Umbilical cord (tissue), 2 donors: ENCODE results near the gene PRIMPOL. TPM values are rescaled to one million over a fixed set of nuclear protein-coding genes. Genes with fewer than 3 reads are reported as not detected.
"Not testable (repeated sequence)": the region's sequence is repeated elsewhere in the genome, so short reads cannot be mapped to it uniquely, and the experiment has no call there.

ENCODE experiments used
- DNase-seq: peaks from one replicate; pipeline ENCODE4 v3.0.0-alpha.2; 2015; ENCODE audit warnings: low spot score
- total RNA-seq: library from RNA; depleted of rRNA; stranded (reverse); fragments of >200 nt; gene quantifications from one replicate; pipeline ENCODE4 v1.2.3, GENCODE V29; 2014; ENCODE audit warnings: low replicate concordance; ENCODE audit not compliant: insufficient read depth

Gene PRIMPOL, protein sequence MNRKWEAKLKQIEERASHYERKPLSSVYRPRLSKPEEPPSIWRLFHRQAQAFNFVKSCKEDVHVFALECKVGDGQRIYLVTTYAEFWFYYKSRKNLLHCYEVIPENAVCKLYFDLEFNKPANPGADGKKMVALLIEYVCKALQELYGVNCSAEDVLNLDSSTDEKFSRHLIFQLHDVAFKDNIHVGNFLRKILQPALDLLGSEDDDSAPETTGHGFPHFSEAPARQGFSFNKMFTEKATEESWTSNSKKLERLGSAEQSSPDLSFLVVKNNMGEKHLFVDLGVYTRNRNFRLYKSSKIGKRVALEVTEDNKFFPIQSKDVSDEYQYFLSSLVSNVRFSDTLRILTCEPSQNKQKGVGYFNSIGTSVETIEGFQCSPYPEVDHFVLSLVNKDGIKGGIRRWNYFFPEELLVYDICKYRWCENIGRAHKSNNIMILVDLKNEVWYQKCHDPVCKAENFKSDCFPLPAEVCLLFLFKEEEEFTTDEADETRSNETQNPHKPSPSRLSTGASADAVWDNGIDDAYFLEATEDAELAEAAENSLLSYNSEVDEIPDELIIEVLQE
- 34.4 TPM for total RNA-seq

GRCh38 chr4:184649026-184649970 lies at the start of gene PRIMPOL, which contains the start of gene CASP3:
TSS of gene PRIMPOL (plus strand) at chr4:184649738. CDS start at chr4:184657141, 7,403 bp downstream.
TSS of gene CASP3 (minus strand) at chr4:184649447. CDS start at chr4:184638453, 10,994 bp downstream.
- DNase-seq = peak; percentile 98

- DNase-seq = not testable (repeated sequence)
These were observed 48.6 kb upstream of the PRIMPOL start for GRCh38 chr4:184600982-184601381.

GRCh38 chr4:184602857-184603256 lies 46.7 kb upstream of the PRIMPOL start:
- DNase-seq = not testable (repeated sequence)

DNA sequence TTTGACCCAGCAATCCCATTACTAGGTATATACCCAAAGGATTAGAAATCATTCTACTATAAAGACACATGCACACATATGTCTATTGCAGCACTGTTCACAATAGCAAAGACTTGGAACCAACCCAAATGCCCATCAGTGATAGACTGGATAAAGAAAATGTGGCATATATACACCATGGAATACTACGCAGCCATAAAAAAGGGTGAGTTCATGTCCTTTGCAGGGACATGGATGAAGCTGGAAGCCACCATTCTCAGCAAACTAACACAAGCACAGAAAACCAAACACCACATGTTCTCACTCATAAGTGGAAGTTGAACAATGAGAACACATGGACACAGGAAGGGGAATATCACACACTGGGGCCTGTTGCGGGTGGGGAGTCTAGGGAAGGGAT lies 42.1 kb upstream of the PRIMPOL start:
- DNase-seq = not testable (repeated sequence)

DNA sequence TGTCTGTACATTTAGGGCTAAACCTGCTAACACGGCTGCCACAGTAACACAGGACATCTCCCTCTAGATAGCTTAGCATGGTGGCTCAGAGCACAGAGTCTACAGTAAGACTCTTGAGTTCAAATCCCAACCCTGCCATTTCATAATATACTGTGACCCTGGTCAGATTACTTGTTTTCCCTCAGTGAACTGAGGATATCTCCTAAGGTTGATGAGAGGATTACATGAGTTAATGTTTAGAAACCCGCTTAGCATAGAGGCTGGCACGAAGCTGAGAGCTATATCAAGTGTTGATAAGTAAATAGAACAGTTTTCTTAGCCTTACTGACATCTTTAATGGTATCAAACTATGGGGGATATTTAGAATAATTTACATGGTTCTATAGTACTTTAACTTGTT lies 37.5 kb upstream of the PRIMPOL start:
- DNase-seq = no peak

DNA sequence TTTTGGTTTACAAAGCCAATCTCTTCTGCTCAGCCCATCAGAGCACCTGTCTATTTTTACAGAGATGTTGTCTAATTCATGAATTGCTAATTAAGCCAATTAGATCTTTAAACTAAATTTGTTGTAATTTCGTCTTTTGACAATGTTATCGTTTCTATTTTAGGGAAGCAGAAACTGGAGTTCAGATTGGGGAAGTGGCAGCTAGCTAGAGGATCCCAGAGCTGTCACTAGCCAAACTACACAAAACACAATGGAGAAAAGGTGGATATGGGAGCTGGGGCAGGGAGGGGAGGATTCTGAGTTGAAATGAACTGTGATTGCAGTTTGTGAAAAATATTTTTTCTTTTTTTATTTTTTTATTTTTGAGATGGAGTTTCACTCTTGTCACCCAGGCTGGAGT lies 36.1 kb upstream of the PRIMPOL start:
- no peak for DNase-seq

DNA sequence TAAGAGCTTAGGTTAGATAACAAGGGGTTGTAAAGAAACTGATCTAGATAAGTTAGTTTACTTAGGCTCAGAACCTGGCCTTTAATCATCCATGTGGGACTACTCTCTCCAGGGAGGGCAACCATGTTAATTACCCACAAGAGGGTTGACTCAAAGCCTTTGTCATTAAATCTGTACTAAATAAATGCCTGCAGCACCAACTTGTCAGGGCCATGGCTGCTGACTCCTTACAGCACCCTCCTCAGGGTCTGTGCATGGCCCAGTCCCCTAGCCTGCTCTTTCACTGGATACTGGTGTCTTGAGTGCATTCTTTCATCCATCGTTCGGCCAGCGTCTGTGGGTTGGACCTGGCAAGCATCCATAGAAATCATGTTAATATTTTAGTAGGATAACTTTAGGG lies 35.0 kb upstream of the PRIMPOL start:
- DNase-seq = no peak

- not testable (repeated sequence) for DNase-seq
These were observed 33.4 kb upstream of the PRIMPOL start for GRCh38 chr4:184616168-184616567.

GRCh38 chr4:184616633-184617551 lies 32.6 kb upstream of the PRIMPOL start:
- DNase-seq = no peak

DNA sequence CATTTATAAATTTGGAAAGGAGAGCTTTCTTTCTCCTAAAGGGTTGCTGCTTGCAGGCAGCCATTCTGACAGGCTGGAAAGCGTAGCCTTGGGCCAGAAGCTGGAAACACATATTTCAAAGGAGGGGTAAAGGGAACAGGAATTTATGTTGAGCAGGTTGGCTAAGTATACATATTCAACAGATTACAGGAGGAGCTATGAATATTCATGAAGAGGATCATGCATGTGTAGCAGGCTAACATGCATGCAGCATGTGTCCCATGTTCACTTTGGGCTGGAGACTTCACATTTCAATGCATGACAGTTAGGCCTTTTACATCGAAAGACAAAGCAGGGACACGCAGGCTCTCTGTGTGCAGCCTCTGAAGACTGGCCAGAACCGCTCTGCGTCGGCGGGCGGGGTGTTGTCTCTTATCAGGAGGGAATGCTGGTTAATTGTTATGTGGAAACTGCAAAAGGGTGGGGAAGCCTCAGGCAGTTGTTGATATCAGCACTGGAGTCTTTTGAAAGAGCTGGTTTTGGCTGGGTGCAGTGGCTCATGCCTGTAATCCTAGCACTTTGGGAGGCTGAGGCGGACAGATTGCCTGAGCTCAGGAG lies 31.8 kb upstream of the PRIMPOL start:
- no peak for DNase-seq

DNA sequence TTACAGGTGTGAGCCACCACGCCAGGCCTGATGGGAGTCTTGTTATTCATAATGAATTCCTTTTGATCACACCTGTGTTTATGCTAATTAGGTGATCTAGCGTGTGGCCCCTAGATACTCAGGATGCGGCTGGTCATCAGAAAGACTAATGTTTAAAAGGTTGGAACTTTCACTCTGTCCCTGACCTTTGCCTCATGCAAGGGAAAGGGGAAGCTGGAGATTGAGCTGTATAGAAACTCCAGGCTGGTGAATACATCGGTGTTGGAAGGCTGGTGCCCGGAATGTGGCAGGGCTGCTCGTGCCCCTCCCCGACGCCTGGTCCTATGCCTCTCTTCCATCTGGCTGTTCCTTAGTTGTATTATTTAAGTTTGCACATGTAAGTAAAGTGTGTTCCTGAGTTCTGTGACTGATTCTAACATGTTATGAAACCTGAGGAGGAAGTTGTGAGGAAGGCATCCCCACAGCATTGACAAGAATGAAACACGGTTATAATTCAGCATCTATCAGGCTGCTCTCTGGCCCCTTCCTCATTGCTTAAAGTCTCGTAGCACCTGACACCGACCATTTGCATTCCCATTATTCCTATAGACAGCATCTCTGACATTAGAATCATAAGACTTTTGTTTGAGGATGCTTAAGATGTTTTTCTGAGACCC lies 29.2 kb upstream of the PRIMPOL start:
- DNase-seq = no peak

DNA sequence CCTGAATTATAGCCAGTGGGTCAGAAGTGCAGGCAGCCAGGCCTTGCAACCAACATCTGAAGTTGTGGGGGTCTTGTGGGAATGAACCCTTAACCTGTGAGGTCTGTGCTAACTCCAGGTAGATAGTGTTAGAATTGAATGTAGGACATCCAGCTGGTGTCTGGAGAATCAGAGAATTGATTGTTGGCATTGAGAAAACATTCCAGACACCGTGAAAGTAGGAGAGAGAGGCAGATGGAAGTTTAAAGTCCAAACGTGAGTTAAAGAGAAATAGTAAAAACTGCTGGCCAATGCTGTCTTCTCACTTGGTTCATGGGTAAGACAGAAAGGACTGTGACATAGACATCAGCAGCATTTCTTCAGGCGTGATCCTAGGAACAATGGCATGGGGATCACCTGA lies 28.0 kb upstream of the PRIMPOL start:
- no peak for DNase-seq

DNA sequence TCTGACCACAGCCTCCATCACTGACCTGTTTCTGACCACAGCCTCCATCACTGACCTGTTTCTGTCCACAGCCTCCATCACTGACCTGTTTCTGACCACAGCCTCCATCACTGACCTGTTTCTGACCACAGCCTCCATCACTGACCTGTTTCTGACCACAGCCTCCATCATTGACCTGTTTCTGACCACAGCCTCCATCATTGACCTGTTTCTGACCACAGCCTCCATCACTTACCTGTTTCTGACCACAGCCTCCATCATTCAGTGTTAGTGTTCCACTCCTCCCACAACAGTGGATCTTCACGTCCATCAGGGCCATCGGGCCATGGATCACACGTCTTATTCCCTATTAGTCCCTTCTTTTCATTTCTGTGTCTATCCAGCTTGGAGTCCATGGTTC lies 25.0 kb upstream of the PRIMPOL start:
- not testable (repeated sequence) for DNase-seq

DNA sequence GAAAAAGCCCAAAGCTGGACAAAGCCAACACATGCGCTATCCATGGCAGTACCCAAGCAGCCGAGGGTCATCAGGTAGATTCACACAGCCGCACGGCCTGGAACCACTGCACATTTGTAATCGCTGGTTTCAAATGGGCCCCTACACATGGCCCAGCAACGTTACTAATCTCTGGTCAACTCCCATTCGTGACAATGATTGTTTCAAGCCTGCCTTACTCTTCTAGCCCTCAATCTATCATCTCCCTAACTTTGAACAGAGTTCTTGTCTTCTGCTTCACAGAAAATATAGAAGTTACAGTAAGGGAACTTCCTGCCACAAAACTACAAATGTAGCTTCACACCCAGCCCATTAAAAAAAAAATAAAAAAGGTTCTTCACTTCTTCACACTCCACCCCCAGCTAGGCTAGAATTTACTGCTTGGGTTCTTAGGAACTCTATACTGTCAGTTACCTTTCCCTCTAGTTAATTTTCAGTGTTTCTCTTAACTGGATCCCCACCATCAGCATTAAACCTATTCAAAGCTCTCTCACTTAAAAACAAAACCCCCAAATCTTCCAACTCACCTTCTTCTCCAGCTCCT lies 24.5 kb upstream of the PRIMPOL start:
- no peak for DNase-seq

DNA sequence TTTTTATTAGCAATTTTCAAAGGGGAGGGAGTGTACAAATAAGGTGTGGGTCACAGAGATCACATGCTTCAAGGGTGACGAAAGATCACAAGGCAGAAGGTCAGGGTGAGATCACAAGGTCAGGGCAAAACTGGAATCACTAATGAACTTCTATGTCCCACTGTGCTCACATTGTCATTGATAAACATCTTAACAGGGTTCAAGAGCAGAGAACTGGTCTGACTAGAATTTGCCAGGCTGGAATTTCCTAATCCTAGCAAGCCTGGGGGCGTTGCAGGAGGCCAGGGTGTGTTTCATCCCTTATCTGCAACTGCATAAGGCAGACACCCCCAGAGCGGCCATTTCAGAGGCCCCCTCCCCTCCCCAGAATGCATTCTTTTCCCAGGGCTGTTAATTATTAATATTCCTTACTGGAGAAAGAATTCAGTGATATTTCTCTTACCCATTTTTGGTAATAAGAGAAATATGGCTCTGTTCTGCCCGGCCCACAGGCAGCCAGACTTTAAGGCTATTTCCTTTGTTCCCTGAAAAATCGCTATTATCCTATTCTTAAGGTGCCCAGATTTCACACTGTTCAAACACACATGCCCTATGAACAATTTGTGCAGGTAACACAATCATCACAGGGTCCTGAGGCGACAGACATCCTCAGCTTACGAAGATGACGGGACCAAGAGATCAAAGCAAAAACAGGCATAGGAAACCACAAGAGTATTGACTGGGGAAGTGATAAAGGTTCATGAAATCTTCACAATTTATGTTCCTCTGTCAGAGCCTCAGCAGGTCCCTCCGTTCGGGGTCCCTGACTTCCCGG lies 23.5 kb upstream of the PRIMPOL start:
- not testable (repeated sequence) for DNase-seq

- no peak for DNase-seq
These were observed 21.4 kb upstream of the PRIMPOL start for GRCh38 chr4:184628103-184628502.

GRCh38 chr4:184632842-184633241 lies 16.7 kb upstream of the PRIMPOL start:
- DNase-seq = no peak

DNA sequence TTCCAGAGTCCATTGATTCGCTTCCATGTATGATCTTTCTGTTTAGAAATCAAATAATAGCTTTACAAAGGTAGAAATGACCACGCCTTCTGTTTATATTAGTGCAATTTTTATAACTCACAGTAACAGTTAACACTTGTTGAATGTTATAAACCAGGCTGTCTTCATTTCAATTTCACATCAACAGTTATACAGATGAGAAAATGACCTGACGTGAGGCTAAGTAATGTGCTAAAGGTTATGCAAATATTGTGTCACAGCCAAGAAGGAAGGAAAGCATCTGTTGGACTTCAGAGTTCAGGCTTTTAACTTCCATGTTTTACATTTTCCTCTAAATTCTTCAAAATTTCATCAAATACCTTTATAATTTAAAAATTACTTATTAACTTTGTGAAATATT lies 14.2 kb upstream of the PRIMPOL start:
- no peak for DNase-seq

GRCh38 chr4:184636144-184636543 lies 13.4 kb upstream of the PRIMPOL start:
- DNase-seq = no peak
